HG02981 (cell line): ENCODE results near the gene E2F8.

Experiments
- ATAC-seq: cut with Tn5 transposase; IDR thresholded peaks from one replicate; pipeline ENCODE4 v1.9.1; 2021; ENCODE audit warnings: mild to moderate bottlenecking, moderate library complexity; ENCODE audit not compliant: unreplicated experiment

E2F8 gene

DNA sequence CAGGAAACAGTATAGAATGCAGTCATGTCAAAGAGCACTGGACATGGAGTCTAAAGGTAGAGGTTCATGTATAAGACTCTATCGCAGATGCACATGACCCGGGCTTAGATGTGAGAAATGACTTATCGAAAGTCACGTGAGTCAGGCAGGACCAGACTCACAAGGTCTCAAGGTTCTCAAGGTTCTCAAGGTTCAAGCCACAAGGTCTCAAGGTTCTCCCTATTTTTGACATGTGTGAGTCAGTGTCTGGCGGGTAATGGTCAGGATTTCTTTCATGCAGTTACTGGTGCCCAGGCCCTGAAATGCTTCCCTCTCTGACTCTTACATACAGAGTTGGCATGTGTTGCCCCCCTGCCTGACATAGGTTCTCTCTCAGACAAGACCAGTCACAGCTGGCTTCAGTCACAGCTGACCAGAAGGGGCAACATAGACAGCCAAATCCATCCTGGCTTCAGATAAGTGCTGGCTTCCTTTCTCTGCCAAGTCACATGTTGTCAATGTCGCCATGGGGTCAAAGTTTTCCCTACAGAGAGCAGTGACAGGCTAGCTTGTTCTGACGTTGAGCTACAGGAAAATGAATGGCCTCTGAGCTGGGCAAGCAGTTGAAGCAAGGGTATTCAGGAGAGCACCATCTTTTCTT, 49.1 kb downstream of the E2F8 start:
- ATAC-seq, result no peak

DNA sequence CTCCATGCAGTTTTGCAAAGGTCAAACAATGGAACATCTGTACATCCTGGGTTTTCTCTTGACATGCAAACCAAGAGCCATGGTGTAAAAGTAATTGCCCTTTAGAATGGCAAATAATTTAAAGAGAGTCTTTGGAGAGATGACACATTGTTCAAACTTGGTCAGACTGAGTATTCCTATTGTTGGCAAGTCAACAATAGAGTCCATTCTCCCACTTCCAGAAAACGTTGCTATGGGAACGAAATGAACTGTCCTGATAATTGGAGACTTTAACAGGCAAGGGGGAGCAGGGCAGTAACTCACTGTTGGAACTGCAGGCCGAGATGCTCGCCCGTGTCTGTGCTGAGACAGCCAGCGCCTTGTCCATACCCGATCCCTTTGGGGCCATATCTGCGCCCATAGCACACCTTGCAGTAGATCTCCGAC, 52.9 kb downstream of the E2F8 start:
- ATAC-seq, result no peak

DNA sequence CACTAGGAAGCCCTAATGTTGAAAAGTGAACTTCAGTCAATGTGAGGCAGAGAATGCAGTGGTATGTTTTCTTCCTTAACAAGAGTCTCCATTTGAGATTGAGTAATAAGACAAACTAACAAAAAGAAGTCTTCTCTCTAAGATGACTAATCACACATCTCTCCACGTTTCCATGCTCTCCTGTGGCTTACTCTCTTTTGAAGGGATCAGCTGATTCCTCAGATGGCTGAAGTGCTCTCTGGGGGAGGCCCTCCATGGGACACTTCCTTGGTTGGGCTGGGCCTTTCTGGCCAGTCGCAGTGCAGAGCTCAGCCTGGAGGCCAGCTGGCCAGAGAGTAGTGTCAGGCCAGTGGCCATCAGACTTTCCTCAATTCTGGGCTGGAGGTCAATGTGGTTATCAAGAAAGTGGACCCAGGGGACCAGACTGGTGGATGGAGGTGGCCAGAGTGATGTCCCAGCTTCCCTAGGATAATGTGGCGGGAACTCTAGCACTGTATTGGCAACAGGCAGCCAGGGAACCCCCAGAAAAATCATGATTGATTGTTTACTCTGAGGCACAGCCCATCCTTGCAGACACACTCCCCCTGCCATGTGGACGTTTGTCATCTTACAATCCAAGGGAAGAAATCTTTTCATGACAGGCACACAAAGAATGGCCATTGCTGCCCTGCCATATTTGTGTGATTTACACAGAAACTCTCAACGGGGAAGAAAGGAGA, 53.5 kb downstream of the E2F8 start:
- no peak for ATAC-seq

DNA sequence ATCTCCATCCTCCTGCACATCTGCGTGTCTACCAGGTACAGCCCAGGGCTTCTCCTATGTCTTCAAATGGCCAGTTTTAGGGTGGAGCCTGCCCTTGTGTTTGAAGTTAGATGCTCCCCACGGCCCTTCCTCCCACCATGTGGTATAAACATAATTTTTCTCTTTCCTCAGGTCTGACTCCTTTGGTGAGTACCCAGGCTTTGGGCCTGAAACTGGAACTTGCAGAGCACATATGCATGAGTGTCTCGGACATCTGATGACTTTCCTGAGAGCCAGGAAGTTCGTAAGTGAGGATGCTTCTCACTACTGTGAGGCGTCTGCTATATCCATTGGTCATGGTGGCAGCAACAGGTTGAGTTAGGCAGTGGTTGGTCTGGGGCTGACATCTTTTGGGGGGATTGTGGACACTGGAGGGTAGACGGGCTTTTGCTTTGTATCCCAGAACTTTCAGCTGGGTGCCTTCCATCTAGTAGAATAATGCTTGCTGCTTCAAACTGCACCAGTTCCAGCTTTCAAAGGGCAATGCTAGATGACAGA, 55.2 kb downstream of the E2F8 start:
- ATAC-seq, result no peak

DNA sequence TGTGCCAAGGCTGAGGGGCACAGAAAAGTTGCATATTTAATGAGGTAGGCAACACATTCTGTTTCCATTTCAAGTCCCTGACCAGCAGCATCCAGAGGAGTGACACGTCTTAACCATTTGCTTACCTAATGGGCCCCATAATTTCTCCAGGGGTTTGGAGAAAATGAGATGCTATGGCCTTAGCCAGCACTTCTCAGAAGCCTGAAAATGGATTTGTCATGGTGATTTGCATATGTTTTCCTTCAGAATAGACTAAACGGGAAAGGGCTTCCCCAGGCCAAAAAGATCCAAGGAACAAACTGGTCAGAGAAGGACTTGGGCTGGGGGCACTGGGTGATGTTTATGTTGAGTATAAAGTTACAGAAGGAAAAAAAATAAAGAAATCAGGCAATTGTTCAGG, 55.7 kb downstream of the E2F8 start:
- ATAC-seq, result no peak

DNA sequence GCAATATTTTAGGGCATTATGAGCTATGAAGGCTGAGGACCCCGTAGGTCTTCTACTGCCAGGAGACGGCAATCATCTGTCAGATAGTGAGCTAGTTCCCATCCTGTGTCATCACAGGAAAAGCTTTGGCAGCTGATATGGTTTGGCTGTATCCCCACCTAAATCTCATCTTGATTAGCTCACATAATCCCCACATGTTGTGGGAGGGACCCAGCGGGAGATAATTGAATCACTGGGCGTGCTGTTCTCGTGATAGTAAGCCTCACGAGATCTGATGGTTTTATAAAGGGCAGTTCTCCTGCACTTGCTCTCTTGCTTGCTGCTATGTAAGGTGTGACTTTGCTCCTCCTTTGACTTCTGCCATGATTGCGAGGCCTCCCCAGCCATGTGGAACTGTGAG, 57.1 kb downstream of the E2F8 start:
- ATAC-seq, result no peak

DNA sequence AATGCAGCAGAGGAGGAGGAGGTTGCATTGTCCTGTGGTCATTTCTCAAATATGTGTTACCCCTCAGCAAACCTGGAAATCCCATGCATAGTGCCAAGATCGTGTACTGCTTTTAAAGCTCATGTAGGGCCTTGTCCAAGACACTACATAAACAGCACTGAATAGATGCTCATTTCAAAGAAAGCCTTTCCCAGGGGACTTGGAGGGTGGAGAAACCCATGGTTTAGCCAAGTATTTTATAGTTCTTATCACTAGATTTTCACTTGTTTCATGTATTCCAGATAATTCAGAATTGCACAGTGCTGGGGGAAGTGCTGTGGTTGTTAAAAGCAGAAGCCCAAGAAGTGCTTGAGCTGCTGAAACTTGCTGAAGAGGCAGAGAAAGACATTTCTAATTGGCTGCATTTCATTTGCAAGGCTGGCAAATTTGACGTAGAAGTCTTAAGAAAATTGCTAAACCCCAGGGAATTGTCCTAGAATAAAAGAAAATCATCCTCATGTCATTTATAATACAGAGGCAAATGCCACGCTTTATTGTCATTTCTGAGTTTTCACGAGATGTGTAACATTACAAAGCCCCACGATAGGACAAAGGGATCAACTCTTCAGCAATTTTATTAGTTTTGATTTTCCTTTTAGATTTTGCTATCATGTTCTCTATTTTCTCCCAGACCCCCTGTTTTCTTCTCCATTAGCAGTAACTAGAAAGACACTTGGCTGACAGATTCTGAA, 59.0 kb downstream of the E2F8 start:
- no peak for ATAC-seq

DNA sequence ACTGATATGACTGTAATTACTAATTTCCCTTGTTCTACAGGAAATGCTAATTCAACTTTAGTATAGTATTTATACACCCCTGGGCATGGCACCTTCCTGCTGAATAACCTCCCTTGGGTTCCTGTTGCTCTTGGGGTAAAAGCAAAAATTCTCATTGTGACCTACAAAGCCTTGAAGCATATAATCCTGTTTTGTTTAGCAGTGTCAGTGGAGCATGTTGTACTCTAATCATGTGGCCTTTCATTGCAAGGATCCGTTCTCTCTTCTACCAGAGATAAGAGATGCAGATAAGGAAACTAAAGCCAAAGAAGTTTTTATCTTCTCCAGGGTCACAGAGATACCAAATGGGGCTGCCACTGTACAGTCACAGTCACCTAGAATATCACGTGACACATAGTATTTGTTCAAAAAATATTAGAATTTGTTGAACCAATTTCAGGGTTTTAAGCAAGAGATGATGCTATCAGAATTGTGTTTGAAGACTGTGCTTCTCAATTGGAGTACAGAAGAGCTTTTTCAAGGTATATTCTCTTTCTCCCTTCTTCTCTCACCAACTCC, 64.0 kb downstream of the E2F8 start:
- ATAC-seq, result no peak
